MM.1S (cell line): Measurements from ENCODE around the gene GCM1.

ENCODE experiments used
- EZH2 ChIP-seq: fragments of 300-600 bp; sonication (generic); optimal IDR thresholded peaks from 2 replicates; pipeline ENCODE3; 2017; ENCODE audit warnings: low read depth, mild to moderate bottlenecking, antibody characterized with exemption, low read length, mixed read lengths
- EZH2phosphoT487 ChIP-seq: fragments of 300-600 bp; sonication (generic); IDR thresholded peaks from 2 replicates; pipeline ENCODE4 v1.6.1; 2018; ENCODE audit warnings: antibody characterized with exemption, low read length
- TF ChIP-seq, protein P1 (sequence below): fragments of 300-600 bp; sonication (generic); IDR thresholded peaks from 2 replicates; pipeline ENCODE4 v1.5.1; 2016; ENCODE audit warnings: antibody characterized with exemption, low read length, mixed read lengths

DNA sequence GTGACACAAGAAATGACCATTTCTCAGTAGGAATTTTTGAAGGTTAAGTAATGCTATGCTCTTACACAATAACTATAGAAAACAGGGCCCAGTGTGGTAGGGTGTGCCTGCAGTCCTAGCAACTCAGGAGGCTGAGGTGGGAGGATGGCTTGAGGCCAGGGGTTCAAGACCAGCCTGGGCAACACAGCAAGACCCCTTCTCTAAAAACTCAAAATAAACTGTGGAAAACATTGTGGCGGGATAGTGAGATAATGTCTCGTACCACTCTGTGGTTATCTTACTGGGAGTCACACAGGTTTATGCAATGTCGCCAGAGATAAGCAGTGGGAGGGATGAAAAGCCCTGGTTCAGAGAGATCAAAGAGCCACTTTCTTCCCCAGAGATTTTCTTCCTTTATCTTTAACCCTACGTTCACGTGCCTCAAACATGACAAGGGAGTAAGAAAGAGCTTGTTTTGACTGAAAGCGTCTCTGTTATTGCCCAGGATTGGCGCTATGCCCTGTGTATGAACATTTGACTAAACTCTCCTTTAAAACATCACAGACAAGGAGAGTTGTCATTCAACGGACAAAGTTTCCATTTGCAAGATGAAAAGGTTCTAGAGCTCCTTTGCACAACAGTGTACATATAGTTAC, 13.9 kb downstream of the GCM1 start:
- TF ChIP-seq EZH2phosphoT487: no peak
- TF ChIP-seq, protein P1, sequence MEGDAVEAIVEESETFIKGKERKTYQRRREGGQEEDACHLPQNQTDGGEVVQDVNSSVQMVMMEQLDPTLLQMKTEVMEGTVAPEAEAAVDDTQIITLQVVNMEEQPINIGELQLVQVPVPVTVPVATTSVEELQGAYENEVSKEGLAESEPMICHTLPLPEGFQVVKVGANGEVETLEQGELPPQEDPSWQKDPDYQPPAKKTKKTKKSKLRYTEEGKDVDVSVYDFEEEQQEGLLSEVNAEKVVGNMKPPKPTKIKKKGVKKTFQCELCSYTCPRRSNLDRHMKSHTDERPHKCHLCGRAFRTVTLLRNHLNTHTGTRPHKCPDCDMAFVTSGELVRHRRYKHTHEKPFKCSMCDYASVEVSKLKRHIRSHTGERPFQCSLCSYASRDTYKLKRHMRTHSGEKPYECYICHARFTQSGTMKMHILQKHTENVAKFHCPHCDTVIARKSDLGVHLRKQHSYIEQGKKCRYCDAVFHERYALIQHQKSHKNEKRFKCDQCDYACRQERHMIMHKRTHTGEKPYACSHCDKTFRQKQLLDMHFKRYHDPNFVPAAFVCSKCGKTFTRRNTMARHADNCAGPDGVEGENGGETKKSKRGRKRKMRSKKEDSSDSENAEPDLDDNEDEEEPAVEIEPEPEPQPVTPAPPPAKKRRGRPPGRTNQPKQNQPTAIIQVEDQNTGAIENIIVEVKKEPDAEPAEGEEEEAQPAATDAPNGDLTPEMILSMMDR: no peak
- no peak for TF ChIP-seq EZH2
